Ishikawa (cell line): ENCODE results near the gene HNRNPL.

ENCODE experiments used
- EP300 ChIP-seq: IDR thresholded peaks from 2 replicates; pipeline ENCODE4 v1.6.1; 2012; ENCODE audit warnings: borderline replicate concordance
- REST ChIP-seq: IDR thresholded peaks from 2 replicates; pipeline ENCODE4 v1.6.1; 2012; ENCODE audit warnings: low read depth, mild to moderate bottlenecking
- TCF12 ChIP-seq: IDR thresholded peaks from 2 replicates; pipeline ENCODE4 v1.6.1; 2012; ENCODE audit warnings: low read depth

DNA sequence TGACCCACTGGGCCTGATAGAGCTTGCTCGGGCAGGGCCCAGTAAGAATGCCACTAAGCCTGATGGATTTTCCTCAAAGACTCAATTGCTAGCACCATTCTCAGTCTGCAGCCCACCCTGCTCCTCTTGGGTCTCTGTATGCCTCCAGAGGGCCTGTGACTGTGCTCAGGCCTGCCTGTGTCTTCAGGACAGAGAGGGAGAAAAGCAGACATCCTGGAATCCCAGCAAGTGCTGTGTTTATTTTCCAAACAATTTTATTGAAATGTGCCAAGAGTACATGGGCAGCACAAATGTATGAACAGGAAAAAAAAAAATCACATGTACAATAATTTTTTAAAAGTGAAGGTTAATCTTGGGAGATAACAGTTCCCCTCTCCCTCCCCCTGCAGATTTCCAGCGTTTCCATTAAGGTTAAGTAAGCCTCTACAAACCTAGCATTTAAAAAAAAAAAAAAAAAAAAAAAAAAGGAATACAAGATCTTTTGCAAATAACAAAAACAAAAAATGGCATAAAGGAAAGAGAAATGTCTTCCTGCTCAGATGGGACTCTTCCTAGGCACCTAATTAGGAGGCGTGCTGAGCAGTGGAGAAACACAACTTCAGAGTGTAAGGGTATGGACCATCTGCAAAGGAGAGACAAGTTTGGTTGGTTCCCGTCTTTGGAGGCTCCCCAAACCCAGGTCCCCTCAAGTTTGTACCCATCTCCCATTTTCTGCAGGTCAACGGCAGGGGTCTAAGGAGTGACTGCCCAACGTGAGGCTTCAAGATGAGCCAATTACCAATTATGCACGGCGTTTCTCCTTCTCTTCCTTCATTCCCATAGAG lies 13.4 kb downstream of the HNRNPL start:
- TF ChIP-seq REST, result no peak
- TF ChIP-seq TCF12, result no peak
- no peak for TF ChIP-seq EP300
